Measurements from ENCODE around the gene BCL2A1. TPM values are rescaled to one million over a fixed set of nuclear protein-coding genes. Genes with fewer than 3 reads are reported as not detected.

The BCL2A1 gene
- total and polyA plus RNA-seq, 8 donors = 0.20 to 5.2 (median 1.0) TPM; not detected in 1

DNA sequence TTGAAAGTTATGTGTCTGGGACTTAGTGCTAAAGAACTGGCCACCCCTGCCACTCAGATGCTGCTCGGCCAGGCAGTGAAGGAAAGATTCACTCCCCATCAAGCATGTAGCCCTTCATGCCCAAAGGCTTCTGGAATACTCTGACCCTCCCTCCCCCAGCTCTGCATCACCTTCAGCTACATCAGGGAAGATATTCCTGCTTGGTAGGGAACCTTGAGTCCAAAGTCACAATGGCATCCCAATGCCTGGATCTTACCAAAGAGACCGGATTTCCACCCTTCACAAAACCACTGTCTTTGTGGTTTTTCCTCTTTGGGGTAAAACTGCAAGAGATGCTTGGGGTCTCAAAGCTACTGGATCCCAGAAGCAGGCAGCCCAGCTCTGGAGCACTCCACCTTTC lies 18.2 kb upstream of the BCL2A1 start:
- 74 to 82% methylated on average over 2 of the region's 2 CpGs for WGBS, 2 donors
- H3K27ac ChIP-seq = no peak overlapping the region
- FAIRE-seq (no peak), DNase-seq (no peak), ATAC-seq (no peak)
- no peaks in the 10 kb centered on the region for H3K4me1 ChIP-seq
- H3K9me3 ChIP-seq = no peaks in the 10 kb centered on the region
- no peaks in the 10 kb centered on the region for H3K27me3 ChIP-seq
- H3K4me3 ChIP-seq = no peak overlapping the region
- H3K36me3 ChIP-seq = no peaks in the 10 kb centered on the region
- intact Hi-C loops (cut with DNase I) = no loop called here
- TF ChIP-seq, protein P1, sequence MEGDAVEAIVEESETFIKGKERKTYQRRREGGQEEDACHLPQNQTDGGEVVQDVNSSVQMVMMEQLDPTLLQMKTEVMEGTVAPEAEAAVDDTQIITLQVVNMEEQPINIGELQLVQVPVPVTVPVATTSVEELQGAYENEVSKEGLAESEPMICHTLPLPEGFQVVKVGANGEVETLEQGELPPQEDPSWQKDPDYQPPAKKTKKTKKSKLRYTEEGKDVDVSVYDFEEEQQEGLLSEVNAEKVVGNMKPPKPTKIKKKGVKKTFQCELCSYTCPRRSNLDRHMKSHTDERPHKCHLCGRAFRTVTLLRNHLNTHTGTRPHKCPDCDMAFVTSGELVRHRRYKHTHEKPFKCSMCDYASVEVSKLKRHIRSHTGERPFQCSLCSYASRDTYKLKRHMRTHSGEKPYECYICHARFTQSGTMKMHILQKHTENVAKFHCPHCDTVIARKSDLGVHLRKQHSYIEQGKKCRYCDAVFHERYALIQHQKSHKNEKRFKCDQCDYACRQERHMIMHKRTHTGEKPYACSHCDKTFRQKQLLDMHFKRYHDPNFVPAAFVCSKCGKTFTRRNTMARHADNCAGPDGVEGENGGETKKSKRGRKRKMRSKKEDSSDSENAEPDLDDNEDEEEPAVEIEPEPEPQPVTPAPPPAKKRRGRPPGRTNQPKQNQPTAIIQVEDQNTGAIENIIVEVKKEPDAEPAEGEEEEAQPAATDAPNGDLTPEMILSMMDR (IDR thresholded peaks at IDR 0.05) = no peak

DNA sequence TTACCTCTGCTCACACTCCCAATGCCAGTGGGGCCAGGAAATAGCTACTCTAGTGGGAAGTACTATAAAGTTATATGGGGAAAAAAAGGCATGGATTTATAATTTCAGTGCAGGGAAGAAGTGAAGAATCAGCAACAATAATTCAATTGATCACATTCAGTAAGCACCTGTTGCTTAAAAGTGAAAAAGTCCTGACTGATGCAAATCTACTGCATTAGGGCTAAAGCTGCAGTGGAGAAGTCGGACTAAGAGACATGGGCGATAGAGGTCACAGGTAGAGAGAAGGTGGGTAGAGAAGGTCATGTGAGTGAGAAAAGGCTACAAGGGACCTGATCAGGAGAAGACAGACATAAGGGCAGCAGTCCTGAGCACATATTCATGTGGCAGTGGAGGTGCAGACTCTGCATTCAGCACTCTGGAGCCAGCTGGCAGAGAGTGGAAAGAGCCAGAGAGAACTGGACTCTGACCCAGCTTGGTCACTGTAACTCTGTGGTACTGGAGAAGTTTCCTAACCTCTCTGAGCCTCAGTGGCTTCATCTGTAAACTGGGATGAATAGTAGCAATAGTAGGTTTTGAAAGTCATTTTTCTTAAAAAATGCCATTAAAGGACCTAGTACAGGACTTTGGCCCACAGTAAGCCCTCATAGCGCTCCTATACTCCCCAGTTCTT lies 17.6 kb upstream of the BCL2A1 start:
- WGBS, 2 donors = 82 to 85% methylated on average over 3 of the region's 3 CpGs
- TF ChIP-seq, protein P1 (IDR thresholded peaks at IDR 0.05) = no peak
- no peaks in the 10 kb centered on the region for H3K9me3 ChIP-seq
- no peak for FAIRE-seq
- H3K4me1 ChIP-seq = no peaks in the 10 kb centered on the region
- no peaks in the 10 kb centered on the region for H3K27me3 ChIP-seq
- DNase-seq = no peak
- no peak overlapping the region for H3K4me3 ChIP-seq
- ATAC-seq = no peak
- no peak overlapping the region for H3K27ac ChIP-seq
- intact Hi-C loops (cut with DNase I) = no loop called here
- H3K36me3 ChIP-seq = no peaks in the 10 kb centered on the region

DNA sequence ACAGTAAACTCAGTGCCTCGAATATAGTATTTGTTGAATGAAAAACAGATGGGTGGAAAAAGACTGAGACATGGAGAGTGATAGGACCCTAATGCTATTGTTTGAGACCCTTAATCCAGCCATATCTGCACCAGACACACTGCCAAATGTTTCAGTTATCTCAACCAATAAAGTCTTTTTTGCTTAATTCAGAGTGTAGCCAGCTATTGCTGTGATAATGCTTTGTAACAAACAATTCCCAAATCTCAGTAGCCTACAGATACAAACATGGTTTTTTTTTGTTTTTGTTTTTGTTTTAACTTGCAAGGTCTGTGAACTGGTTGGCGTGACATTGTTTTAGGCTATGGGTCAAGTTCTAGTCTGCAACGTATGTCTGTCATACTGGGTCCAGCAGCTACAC lies 17.0 kb upstream of the BCL2A1 start:
- DNase-seq (no peak), ATAC-seq (no peak), FAIRE-seq (no peak)
- intact Hi-C loops (cut with DNase I) = no loop called here
- no peak overlapping the region for H3K27ac ChIP-seq
- H3K4me3 ChIP-seq = no peak overlapping the region
- TF ChIP-seq, protein P1 (IDR thresholded peaks at IDR 0.05) = no peak
- no peaks in the 10 kb centered on the region for H3K36me3 ChIP-seq
- no peaks in the 10 kb centered on the region for H3K27me3 ChIP-seq
- H3K4me1 ChIP-seq = no peaks in the 10 kb centered on the region
- H3K9me3 ChIP-seq = no peaks in the 10 kb centered on the region
- 78 to 84% methylated on average over 3 of the region's 3 CpGs for WGBS, 2 donors

DNA sequence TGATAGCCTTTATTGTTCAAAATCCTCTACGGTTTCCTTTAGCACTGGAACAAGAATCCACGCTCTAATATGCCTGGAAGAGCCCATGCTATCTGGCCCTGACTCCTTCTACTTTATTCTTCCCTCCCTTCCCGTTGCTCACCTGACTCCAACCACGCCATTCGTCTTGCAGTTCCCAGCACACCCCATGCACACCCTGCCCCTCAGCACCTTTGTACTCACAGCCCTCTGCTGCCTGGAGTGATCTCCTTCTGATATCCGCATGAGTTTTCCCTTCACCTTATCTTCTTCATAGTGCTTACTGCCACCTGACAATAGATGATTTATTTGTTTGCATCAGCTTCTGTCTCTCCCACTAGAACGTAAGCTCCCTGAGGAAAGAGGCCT lies 16.6 kb upstream of the BCL2A1 start:
- TF ChIP-seq, protein P1 (IDR thresholded peaks at IDR 0.05) = no peak
- no peaks in the 10 kb centered on the region for H3K27me3 ChIP-seq
- ATAC-seq = no peak
- FAIRE-seq = no peak
- DNase-seq = no peak
- H3K27ac ChIP-seq = no peak overlapping the region
- intact Hi-C loops (cut with DNase I) = no loop called here
- no peaks in the 10 kb centered on the region for H3K9me3 ChIP-seq
- H3K36me3 ChIP-seq = no peaks in the 10 kb centered on the region
- 69 to 78% methylated on average over 7 of the region's 7 CpGs for WGBS, 2 donors
- no peak overlapping the region for H3K4me3 ChIP-seq
- H3K4me1 ChIP-seq = no peaks in the 10 kb centered on the region

DNA sequence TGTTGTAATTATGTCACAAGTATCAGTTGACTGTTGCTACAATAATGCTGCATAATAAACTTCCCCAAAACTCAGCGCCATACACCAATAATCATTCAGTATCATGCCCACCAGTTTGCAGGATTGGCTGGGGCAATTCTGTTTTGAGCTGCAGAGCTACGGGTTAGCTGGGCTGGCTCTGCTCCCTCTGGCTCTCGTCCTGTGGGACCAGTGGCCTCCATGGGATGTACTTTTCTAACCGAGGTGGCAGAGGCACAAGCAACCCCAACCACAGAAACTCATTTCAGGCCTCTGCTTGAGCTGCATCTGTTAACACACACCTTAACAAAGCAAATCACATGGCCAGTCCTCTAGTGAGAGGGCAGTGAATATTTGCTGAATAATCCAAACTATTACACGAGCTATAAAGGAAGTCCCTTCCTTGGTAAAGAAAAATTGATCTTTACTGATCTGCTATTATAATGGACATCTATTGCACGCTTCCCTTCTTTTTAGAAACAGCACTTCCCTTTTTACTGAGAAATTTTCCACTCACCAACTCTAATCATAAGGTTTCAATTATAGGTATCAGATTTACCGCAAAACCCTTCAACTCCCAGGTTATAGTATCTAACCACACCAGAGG lies 10.9 kb upstream of the BCL2A1 start:
- Histone ChIP-seq H3K36me3 (no peaks in the 10 kb centered on the region), H3K27me3 (no peaks in the 10 kb centered on the region), H3K9me3 (no peaks in the 10 kb centered on the region), H3K27ac (no peak overlapping the region), H3K4me1 (no peaks in the 10 kb centered on the region), H3K4me3 (no peak overlapping the region)
- ATAC-seq = no peak
- intact Hi-C loops (cut with DNase I) = no loop called here
- FAIRE-seq = no peak
- WGBS, 2 donors = 69 to 75% methylated on average over 7 of the region's 7 CpGs
- TF ChIP-seq, protein P1 (IDR thresholded peaks at IDR 0.05) = no peak
- DNase-seq = no peak
